GM12878 (cell line): Measurements from ENCODE around the gene RNF112.

ENCODE experiments used
- BRCA1 ChIP-seq: IDR thresholded peaks from 2 replicates; pipeline ENCODE4 v1.6.1; 2011; ENCODE audit warnings: low read depth, low read length, improper control_type of control experiment
- CREM ChIP-seq: IDR thresholded peaks from 2 replicates; pipeline ENCODE4 v1.6.1; 2014; ENCODE audit warnings: antibody characterized with exemption, low read depth
- POLR2A ChIP-seq: IDR thresholded peaks from 2 replicates; pipeline ENCODE4 v1.6.1; 2011; ENCODE audit warnings: low read depth, mild to moderate bottlenecking, low read length
- POLR2AphosphoS5 ChIP-seq: IDR thresholded peaks from 2 replicates; pipeline ENCODE4 v1.6.1; 2011; ENCODE audit warnings: mild to moderate bottlenecking, low read length, inconsistent platforms
- YY1 ChIP-seq: IDR thresholded peaks from 2 replicates; pipeline ENCODE4 v1.6.1; 2011; ENCODE audit warnings: low read depth, mild to moderate bottlenecking, low read length
- TF ChIP-seq, protein P1 (sequence below), 3 experiments: IDR thresholded peaks in 2 of 3; conservative IDR thresholded peaks in 1 of 3; 2 replicates each; pipeline ENCODE4 v1.5.1; 2011; ENCODE audit warnings: low read depth in 3 of 3, low read length in 3 of 3, mild to moderate bottlenecking in 3 of 3, control low read depth in 2 of 3, moderate library complexity in 2 of 3, inconsistent platforms in 1 of 3, mixed read lengths in 1 of 3; ENCODE audit not compliant: control insufficient read depth in 2 of 3, insufficient read depth in 1 of 3; ENCODE audit errors: extremely low read depth in 1 of 3

DNA sequence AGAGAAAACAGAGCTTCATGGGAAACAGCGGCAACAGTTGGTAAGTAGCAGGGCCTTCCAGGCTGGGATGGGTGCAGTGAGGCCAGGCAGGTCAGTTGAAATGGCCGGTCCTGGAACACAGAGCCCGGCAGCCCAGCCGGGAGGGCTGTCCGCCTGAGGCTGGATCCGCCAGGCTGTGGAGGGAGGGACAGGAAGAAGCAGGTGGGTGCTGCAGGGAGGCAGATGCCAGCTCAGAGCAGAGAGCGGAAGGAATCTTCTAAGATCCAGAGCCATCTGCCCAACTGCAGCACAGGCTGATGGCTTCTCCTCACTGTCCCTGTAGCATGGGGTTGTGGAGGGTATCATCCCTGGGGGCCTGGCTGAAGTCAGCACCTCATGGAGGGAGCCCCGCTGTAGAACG lies 599 bp downstream of the RNF112 start:
- TF ChIP-seq POLR2A (no peak), CREM (no peak), YY1 (no peak), BRCA1 (no peak), POLR2AphosphoS5 (no peak)
- TF ChIP-seq, protein P1, sequence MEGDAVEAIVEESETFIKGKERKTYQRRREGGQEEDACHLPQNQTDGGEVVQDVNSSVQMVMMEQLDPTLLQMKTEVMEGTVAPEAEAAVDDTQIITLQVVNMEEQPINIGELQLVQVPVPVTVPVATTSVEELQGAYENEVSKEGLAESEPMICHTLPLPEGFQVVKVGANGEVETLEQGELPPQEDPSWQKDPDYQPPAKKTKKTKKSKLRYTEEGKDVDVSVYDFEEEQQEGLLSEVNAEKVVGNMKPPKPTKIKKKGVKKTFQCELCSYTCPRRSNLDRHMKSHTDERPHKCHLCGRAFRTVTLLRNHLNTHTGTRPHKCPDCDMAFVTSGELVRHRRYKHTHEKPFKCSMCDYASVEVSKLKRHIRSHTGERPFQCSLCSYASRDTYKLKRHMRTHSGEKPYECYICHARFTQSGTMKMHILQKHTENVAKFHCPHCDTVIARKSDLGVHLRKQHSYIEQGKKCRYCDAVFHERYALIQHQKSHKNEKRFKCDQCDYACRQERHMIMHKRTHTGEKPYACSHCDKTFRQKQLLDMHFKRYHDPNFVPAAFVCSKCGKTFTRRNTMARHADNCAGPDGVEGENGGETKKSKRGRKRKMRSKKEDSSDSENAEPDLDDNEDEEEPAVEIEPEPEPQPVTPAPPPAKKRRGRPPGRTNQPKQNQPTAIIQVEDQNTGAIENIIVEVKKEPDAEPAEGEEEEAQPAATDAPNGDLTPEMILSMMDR (IDR thresholded peaks at IDR 0.05 in 2 of 3, conservative IDR thresholded peaks at IDR 0.05 in 1 of 3; ENCODE audit: control insufficient read depth in 2 of 3, extremely low read depth in 1 of 3, insufficient read depth in 1 of 3, low read depth in 3 of 3, low read length in 3 of 3), result no peak
